ENCODE results near the gene NR4A3.
A peak's percentile ranks its signal among the peaks of the same experiment; 100 is the strongest.
"Not testable (repeated sequence)": the region's sequence is repeated elsewhere in the genome, so short reads cannot be mapped to it uniquely, and the experiment has no call there.

NR4A3 gene

DNA sequence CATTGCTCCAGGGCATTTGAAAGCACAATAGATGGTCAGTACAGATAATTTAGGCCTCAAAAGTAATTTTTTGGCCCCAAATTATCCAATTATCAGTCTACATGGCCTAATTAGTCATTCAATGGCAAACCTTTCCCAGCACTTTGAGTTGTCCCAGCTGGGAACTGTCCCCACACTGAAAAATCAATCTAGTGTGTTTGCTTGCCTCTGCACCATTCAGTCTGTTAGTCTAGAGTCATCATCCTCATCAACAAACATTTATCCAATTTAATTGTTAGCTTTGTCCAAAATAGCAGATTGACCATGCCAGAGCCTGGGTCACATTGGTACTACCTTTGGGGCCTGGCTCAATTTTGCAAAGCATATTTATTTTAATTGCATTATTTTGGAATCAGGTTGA, 13.9 kb downstream of the NR4A3 start:
- DNase-seq: no peak

DNA sequence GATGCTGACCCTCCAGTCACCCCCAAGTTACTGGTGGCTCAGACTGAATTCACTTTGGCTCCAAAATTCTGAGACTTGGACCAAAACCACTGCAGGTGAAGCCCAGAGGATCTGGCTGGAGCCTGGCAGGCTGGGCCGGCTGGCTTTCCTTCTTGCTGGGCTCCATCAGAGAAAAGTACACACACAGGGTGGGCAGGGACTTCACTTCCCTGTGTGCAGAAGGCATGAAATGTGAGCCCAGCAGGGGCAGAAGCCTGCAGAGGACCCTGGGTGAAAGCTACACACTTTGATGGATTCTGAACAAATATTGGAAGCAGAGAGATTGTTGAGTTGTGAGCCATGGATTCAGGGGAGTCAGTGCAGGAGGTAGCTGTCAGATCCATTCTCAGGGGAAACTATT, 18.4 kb downstream of the NR4A3 start:
- DNase-seq: no peak

DNA sequence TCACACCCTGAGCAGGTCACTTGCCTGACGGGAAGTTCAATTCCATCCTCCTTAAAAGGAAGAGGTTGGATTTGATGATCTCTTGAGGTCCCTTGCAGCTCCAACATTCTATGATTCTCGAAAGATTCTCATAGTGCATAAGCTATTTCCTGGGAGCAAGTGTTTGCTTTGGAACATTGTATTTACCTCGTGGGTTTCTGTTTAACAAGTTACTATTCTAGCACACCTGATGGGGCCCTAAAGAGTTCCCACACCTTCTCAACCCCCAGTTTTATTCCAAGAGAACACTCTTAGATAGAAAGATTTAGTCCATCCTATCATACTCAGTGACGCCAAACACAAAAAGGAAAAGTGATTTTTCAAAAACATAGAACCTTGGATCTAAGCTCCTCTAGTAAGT, 23.4 kb downstream of the NR4A3 start:
- no peak for DNase-seq

DNA sequence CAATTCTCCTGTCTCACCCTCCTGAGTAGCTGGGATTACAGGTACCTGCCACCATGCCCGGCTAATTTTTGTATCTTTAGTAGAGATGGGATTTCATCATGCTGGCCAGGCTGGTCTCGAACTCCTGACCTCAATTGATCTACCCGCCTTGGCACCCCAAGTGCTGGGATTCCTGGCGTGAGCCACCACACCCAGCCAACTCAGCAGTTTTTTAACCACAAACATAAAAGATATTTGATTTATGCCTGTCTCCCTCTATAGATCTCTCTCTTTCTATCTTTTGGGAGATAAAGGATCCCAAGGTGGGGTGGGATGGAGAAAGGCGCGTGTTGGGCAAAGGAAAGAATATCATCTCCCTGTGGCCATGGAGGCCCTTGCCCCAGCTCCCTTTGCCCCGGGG, 26.8 kb downstream of the NR4A3 start:
- no peak for DNase-seq

DNA sequence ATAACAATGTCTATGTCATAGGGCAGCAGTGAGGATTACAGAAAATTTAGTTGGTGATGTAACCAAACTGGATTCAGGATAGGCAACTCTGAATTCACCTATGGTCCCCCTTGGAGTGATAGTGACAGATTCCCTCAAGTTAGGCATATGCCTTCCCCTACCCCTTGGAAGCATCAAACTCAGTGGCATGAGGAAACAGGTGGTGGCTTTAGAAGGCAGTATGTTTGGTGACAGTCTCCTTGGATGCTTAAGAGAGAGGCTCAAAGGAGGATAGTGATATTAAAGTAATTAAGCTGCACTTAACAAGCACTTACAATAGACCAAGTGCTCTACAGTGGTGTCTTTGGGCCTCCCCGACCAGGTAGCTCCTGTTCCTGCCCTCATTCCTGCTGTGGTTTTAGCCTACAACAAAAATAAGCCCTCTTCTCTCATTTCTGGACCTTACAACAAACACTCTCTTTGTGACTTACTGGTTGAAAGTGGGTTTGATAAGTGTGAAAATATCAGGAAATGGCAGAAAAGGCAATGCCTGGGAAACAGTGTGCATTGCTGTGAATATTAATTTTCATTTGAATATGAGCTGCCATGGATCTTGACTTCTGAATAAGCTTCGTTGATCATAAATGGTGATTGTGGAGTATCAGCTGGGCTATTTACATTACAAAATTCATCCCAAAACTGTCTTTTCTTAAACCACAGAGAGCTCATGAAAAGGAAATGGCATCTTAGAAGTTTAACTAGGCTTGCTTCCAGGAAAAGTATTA, 29.2 kb downstream of the NR4A3 start:
- no peak for DNase-seq

DNA sequence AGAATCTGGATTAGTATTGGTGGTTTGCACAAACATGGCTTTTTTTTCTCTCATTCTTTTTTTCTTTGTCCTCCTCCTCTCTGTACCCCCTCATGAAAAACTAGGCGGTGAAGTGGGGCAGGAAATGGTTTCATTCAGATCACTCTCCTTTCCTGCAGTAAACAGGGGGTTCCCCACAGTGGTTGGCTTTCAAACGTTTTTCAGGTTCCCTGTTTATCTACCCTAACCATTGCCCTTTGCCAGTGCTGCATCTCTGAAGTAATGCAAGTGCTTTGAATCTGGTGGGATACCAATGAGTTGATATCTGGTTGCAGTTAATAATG, 29.8 kb downstream of the NR4A3 start:
- peak; percentile 15 for DNase-seq

DNA sequence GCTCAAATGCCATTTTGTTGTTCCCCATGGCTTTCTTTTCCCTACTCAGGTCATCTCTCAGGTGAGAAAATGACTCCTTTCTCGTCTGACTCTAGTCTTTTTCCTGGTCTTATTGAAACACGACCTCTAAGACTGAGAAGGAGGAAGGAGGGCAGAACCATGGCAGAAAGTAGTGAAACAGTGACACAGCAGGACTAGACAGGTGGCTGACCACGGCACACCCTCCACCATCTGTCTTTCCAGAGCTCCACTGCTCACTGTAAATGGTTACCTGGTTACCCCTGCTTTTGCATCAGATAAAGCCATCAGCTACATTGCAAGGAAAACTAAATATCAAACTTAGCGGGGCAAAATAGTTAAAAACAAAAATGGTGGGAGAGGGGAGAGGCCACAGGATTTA, 30.9 kb downstream of the NR4A3 start:
- DNase-seq: no peak

DNA sequence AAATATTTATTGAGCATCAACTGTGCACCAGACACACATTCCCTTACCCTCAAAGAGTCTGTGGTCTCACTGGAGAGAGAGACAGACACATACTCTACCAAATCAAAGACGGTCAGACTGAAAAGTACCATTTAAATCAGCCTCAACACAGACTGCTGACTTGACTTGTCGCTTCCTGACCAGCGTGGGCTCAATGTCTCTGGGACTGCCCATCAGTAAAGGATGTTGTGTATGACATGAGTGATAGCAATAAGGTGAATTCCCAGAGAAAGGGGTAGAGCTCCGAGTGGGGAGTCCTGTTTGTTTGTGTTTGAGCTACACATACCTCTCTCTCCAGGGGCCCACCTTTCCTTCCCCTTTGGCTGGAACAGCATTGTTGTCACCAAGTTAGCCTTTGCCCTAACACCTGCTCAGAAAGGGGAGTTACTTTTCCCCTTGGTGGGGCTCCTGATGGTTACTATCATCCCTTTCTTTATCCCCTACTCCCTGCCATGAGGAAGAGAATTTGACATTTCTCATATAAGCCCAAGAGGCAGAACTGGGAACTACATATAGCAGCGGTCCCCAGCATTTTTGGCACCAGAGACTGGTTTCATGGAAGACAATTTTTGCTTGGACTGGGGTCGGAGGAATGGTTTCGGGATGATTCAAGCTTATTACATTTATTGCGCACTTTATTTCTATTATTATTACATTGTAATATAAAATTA, 33.9 kb downstream of the NR4A3 start:
- no peak for DNase-seq

DNA sequence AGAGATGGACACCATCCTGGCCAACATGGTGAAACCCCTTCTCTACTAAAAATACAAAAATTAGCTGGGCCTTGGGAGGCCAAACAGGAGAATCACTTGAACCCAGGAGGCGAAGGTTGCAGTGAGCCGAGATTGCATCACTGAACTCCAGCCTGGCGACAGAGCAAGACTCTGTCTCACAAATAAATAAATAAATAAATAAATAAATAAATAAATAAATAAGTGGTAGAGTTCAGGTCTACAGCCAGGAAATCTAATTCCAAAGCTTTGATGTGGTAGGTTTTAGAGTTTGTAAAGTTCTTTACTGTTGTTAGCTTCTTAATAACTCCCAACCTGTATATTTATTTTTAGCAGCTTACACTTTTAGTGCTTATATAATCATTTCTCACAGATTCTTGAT, 35.9 kb downstream of the NR4A3 start:
- not testable (repeated sequence) for DNase-seq

DNA sequence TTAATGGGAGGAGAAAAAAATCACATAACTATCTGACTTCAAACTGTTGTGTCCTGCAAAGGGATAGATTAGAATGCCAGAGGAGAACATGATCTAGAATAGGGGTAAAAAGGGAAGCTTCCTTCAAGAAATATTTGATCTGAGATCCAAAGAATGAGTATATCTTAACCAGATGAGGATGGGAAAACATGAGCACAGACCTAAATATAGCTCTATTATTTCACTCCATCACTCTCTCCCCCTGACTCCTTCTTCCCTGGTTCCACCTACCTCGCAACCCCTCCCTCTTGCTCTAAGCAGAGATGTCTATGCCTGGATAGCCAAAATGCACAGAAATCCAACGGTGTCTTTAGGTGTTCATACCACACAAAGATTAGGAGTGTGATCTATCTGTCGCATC, 36.4 kb downstream of the NR4A3 start:
- DNase-seq: no peak

DNA sequence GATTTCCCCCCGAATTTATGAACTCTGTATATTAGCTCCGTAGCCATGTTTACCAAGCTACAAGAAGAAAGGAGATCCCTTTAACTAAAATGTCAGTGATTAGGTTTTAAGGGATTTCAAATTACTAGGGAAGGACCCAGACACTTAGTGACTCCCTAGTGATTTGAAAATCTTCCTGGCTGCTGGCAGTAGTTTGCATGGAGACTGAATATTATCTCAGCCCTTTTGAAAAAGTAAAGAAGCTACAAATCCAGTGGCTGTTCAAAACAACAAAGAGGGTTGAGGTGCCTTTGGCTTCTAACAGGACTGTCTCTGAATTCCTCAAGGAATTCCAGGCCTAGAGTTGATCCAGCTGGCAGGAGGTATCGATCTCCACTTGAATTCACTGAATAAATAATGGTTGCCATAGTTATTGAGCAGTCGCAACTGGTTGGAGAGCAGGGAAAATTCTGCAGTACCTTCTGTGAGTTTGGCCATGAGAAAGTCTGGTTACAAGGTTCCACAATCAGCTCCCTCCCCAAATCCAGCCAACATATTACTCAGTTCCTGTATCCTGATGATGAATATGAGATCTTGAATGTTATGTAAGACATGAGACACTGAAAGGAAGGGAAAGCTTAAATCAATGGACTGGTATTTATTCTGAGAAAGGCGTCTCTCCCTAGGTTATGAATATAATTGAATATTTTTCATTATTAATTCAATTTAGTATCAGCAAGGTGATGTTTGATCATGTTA, 37.7 kb downstream of the NR4A3 start:
- no peak for DNase-seq

DNA sequence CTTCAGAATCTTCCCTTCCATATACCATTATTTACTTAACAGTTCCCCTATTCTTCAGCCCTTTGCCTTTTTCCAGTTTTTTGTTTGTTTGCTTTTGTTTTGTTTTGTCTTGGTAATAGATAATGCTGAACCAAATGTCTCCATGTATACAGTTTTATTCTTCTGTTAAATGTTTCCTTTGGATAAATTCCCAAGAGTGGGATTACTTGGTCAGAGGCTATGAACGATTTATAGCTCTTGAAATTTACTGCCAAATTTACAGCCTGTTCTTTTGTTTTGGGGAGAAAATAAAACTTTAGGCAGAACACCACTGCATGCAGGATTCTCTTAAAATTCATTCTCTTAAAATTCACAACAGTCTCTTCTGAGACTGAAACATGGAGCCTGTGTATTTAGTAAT, 38.6 kb downstream of the NR4A3 start:
- DNase-seq: no peak

DNA sequence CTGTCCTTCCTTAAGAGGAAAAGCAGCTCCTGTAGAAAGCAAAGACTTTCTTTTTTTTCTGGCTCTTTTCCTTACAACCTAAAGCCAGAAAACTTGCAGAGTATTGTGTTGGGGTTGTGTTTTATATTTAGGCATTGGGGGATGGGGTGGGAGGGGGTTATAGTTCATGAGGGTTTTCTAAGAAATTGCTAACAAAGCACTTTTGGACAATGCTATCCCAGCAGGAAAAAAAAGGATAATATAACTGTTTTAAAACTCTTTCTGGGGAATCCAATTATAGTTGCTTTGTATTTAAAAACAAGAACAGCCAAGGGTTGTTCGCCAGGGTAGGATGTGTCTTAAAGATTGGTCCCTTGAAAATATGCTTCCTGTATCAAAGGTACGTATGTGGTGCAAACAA, 42.3 kb downstream of the NR4A3 start:
- DNase-seq: no peak

DNA sequence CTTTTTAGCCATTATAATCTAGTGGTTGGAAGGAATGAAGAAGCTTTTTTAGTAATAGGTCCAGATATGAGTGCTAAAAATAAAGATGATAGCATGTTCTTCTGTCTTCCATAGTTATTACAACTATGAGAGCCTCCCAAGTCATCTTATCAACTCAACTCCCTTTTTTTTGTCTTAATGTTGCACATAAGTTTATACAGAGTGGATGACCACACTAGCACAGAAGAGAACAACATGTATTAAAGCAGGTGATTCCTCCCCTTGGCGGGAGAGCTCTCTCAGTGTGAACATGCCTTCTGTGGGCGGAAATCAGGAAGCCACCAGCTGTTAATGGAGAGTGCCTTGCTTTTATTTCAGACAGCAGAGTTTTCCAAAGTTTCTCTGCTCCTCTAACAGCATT, 44.7 kb downstream of the NR4A3 start:
- no peak for DNase-seq

DNA sequence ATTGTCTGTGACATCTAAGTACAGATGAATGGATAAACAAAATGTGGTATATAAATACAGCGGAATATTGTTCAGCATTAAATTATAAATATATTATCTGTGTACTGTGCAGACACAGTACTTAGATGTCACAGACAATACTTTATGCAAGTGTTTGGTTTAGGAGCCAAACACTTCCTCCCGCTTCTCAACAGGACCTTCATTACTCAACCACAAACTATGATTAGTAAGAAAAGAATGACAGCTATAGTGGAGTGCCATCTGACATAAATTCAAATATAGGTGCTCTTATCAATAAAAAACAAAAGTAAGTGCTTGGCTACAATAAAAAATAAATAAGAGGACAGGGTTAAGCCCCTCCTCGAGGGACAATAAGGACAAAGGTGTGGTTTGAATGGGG, 45.9 kb downstream of the NR4A3 start:
- no peak for DNase-seq

DNA sequence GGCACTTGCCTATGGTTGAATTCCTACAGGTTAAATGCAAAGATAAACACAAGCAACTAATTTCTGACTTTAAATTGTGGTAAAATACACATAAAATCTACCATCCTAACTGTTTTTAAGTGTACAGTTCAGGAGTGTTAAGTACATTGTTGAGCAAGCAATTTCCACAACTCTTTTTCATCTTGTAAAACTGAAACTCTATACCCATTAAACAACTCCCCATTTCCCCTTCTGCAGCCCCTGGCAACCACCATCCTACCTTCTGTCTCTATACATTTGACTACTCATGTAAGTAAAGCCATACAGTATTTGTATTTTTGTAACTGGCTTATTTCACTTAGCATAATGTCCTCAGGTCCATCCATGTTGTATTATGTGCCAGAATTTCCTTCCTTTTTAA, 46.3 kb downstream of the NR4A3 start:
- DNase-seq: no peak

DNA sequence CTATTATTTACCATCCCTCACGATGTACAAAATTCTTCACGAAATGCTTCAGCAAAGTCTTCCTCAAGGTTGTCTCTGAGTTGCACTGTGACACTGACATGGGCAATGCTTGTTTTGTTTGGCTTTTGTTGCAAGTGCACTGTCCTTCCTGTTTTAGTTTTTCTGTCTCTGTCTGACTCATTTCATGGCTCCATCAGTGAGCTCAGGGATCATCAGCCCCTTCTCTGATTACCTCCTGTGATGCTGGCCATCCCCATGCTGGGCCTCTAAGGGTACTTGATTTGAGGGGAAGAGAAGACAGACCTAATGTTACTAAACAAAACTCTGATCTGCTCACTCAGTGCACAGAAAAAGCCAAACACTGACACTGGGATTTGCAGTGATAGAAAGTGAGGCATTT, 47.2 kb downstream of the NR4A3 start:
- DNase-seq: no peak

DNA sequence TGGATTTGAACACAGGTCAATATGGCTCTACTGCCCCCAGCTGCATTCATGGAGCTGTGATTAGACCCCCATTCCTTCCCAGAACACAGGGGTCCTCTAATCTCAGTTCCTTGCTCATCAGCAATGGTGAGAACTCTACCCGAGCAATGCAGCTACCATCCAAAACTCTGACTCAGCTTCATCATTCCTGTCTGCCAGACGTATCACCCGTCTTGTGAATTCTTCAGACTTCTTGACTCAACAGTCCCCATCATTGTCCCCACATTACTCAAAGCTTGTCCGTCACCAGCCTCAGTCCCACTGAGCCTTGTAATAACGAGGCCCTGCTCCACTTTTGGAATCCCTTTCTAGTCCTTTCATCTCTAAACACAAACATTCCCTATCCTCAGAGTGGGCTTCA, 48.4 kb downstream of the NR4A3 start:
- DNase-seq: no peak

DNA sequence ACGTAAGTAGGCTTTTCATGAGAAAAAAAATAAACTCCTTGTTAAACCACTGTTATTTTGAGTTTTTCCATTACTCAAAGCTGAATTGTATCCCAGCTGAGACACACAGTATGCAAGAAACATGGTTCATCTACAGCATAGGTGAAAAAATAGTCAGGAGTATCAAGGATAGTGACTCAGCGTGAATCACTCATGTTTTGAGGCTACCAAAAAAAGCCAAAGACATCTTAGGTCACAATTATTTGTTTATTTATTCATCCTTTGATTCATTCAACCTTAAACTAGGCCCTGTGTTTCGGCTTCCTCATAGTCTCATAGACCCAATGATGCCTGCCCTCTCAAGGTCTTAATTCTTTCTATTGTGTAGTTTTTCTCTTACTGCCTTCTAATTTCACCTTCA, 51.8 kb downstream of the NR4A3 start:
- no peak for DNase-seq

DNA sequence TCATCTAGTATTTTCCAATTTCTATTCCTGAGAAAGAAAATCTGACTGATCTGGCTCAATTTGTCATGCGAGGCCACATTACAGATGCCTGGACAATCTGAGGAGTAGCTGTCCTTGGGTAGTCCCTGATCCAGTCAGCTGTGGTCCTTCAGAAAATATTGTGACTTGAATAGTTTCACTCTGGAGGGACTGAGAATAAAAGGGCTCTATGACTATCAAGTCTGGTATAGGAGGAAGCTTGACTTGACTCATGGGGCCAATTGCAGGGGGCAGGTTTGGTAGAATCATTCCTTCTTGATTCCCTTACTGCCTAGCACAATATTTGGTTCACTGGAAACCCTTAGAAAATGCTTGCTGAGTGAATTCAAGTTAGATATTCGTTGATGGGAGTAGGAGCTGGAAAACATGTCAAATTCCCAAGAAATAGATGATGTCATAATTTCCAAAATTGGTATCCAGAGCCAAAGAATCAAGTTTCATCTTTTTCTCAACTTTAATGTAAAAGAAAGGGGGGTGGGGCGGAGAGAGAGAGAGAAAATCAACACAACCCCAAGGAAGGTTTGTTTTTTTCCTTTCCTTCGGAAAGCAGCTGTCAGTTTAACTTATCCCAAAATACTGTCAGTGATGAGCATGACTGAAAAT, 52.4 kb downstream of the NR4A3 start:
- peak; percentile 13 for DNase-seq

DNA sequence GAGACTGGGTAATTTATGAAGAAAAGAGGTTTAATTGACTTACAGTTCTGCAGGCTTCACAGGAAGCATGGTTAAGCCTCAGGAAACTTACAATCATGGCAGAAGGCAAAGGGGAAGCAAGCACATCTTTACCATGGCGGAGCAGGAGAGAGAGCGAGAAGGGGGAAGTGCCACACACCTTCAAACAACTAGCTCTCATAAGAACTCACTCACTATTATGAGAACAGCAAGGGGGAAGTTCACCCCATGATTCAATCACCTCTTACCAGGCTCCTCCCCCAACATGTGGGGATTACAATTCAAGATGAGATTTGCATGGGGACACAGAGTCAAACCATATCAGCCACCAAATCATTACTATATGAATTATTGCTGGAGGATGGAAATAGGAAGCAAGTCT, 54.5 kb downstream of the NR4A3 start:
- DNase-seq: no peak

DNA sequence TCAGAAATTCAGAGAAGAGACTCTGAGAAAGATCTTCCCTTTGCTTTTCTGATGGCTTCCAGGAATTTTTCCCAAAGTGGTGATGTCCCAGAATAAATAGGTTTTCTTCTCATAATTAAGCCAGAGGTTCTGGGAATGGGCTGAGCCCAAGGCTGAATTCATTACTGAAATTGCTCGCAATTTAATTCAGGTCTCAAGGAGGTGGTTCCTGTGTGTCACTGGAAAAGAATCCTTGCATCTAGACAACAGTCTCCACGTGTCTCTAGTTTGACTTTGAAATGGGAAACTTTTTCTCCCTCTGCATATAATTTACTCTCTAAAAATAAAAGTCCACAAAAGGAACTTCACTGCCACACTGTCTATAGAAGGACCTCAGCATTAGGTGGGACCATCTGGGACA, 57.0 kb downstream of the NR4A3 start:
- DNase-seq: no peak

DNA sequence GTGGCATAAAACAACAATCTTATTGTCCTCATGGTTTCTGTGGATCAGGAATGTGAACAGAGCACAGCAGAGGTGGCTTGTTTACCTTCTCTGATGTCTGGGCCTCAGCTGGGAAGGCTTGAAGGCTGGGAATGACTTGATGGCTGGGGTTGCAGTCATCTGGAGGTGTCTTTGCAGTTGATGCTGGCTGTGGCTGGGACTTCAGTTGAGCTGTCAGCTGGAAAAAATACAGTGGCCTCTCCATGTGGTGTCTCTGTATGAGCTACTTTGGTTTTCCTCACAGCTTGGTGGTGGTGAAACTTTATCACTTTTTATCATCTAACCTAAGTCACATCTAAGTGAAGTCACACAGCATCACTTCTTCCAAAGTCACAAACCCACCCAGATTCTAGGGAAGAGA, 60.1 kb downstream of the NR4A3 start:
- no peak for DNase-seq

DNA sequence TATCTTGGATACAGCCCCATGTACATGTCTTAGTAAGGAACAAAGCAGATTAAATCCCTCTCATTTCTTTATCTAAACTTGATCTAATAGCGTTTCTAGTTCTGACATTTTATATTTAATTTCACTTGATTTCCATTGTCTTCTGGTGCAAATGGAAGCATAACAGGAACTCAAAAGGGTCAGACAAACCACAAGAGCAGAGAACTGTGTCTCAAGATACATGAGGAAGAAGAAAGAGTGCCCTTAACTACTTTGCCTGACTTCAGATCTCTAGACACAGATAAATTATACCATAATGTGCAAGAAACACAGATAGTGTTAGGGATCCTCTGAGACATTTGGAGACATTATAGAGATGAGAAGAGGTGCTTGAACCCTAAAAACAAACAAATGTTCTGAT, 64.1 kb downstream of the NR4A3 start:
- no peak for DNase-seq

All from stimulated activated CD4-positive, alpha-beta T cell treated with anti-CD3 and anti-CD28 coated beads, Interleukin-4, amount 100 ng/mL, for 24 hours (primary cell).